UCSD-AML1 (cell line): ENCODE results near the gene GRM1.
A peak's percentile ranks its signal among the peaks of the same experiment; 100 is the strongest.

Experiments
- DNase-seq: peaks from one replicate; lab custom pipeline; 2025; ENCODE audit not compliant: unreplicated experiment; lab: John Stamatoyannopoulos, UW

GRM1 gene

DNA sequence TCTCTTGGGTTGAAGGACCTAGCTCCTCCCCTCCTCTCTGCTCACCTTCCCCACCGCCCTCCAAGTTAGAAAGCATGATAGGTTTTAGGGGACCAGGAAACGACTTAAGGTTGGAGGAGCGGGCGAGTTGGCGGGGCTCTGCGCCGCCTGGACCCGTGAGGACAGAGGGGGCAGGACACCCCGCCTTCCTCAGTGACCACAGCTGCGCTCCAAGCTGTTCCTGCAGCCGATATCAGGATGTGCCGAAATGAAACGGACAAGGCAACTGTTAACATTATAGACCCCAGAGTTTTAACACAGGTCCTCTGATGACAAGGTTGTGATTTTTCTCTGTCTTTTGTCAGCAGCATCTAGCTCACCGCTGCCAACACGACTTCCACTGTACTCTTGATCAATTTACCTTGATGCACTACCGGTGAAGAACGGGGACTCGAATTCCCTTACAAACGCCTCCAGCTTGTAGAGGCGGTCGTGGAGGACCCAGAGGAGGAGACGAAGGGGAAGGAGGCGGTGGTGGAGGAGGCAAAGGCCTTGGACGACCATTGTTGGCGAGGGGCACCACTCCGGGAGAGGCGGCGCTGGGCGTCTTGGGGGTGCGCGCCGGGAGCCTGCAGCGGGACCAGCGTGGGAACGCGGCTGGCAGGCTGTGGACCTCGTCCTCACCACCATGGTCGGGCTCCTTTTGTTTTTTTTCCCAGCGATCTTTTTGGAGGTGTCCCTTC is at the start of gene GRM1:
TSS of gene GRM1 (plus strand) at position 212 of the 722 bp plus-strand sequence. CDS start at position 668, 456 bp downstream.
- DNase-seq, result no peak

GRCh38 chr6:146009338-146009737 is 19.5 kb upstream of the GRM1 start:
- no peak for DNase-seq

DNA sequence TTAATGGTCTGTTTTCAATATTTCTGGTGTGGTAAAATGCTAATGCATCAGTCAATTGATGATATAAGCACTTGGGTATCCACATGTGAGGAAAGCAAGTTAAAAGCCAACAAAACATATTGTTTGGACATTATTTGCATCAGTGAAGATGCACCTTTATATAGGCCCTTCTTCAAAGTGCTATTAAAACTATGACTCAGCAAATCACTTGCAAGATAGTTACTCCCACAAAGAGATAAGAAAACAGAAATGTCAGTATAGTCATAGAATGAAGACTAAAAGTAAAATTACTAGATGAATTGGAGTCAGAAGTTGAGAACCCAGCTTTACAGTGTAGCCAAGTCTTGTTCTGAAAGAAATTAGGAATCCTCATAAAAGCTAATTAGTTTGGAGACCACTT is 14.6 kb upstream of the GRM1 start:
- DNase-seq, result no peak

- no peak for DNase-seq
Measured at GRCh38 chr6:146017672-146018071, 11.2 kb upstream of the GRM1 start.

DNA sequence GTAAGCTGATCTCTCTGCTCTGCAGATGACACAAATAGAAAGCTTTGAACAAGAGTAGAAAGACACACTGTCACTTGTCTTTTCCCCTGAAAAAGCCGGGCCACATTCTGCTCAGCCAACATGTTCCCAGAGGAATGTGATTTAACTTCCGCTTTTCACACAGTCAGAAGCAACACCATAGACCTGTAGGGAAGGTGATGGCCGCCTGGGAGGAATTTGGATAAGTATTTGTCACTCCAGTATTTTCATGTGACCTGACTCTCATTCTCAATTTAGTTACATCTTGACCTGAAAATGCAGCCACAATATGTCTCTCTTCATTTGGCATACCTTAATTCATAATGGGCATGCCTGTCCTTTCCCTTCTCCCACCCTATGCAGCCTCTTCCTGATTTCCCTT is 2.0 kb upstream of the GRM1 start:
- DNase-seq, result no peak

DNA sequence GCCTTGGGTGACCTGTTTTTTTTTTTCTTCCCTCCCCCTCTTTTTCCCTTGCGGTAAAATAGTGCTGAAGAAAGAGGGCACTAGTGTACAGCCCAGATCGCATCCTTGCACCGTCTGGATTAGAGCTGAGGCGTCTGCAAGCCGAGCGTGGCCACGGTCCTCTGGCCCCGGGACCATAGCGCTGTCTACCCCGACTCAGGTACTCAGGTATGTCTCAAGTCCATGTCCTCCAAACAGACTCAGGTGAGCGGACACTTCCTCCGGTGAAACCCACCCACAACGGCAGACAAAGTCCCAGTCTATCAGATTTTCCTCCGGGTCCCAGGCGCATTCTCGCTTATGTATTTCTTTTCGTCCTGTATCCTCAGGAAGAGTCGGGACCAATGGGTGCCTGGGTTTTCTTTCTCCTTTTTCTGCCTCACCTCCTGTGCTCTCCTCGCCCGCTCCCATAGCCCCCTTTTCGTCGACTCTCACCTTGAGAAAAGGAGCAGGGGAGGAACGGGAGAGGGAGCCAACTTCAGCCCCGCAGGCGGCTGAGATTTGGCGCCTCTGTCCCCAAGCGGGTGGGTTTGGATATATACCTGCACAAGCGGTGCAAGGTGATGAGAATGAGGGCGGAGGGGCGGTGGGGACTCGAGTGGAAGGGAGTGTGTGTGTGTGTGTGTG is 1.1 kb upstream of the GRM1 start:
- DNase-seq, result no peak

- DNase-seq, result peak; percentile 55
Measured at GRCh38 chr6:146028252-146028795, 538 bp upstream of the GRM1 start.

DNA sequence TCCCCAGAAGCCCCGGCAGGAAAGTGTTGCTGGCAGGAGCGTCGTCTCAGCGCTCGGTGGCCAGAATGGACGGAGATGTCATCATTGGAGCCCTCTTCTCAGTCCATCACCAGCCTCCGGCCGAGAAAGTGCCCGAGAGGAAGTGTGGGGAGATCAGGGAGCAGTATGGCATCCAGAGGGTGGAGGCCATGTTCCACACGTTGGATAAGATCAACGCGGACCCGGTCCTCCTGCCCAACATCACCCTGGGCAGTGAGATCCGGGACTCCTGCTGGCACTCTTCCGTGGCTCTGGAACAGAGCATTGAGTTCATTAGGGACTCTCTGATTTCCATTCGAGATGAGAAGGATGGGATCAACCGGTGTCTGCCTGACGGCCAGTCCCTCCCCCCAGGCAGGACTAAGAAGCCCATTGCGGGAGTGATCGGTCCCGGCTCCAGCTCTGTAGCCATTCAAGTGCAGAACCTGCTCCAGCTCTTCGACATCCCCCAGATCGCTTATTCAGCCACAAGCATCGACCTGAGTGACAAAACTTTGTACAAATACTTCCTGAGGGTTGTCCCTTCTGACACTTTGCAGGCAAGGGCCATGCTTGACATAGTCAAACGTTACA is 817 bp downstream of the GRM1 start:
- DNase-seq, result no peak

DNA sequence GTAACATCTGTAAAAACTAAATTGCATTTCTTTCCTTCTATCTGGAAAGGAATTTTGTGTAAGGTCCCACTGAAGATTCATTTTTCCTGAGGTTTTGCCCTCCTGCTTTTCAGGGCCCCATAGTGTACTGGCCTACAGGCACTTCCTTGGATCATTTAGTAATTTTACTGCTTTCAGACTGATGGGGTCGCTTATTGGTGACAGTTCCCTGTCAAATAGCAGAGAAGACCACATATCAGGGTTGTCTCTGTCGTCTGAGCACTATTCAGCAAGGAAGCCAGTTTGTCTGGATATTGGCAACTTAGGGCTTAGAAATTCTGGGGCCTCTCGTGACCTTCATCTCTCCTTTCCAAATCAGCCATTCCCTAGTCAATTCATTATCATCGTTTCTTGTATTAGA is 3.5 kb downstream of the GRM1 start:
- DNase-seq, result no peak

DNA sequence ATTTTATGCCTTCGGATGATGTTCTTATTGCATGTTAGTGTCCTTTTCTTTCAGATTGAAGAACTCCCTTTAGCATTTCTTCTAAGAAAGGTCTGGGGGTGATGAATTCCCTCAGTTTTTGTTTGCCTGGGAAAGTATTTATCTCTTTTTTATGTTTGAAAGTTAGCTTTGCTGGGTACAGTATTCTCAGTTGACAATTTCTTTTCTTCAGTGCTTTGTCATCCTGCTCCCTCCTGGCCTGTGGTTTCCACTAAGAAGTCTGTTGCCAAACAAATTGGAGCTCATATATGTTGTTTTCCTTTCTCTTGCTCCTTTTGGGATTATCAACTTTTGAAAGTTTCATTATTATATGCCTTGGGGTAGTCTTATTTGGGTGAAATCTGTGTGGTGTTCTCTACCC is 11.5 kb downstream of the GRM1 start:
- DNase-seq, result no peak

GRCh38 chr6:146041282-146041681 is 12.4 kb downstream of the GRM1 start:
- peak; percentile 25 for DNase-seq

GRCh38 chr6:146047371-146047770 is 18.5 kb downstream of the GRM1 start:
- DNase-seq, result no peak

DNA sequence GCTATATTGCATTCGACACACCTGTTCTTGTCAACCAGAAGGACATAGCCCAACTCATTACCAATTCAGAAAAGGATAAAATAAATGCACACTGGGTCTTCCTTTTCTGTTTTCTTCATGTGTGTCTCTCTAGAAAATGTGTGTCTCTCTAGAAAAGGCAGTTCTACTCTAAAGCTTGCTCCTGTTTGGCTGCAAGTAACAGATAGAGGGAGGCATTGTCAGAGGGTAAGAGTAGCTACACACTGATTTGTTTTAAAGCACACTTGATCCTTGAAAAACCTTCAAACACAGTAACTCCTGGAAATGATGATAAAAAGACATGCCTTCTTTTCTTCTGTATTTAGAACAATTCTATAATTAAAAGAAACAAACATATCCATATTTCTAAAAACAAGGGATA is 21.3 kb downstream of the GRM1 start:
- no peak for DNase-seq

DNA sequence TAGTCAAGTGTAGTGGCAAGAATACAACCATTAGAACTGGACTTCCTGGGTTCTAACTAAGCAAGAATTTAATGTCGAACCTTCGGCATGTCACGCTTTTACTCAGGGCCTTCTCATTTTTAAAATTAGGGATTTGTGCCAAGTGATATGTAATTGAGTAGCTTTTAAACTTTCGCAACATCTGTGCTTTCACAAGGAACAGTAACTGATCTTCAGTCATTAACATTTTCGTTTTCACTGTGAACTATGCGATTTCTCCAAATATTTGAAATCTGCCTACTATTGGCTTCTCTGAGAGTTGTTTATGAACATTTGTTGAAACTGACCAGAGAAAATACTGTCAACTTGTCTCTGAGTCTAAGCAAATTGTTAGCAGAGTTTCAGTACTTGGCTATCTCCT is 27.6 kb downstream of the GRM1 start:
- no peak for DNase-seq

DNA sequence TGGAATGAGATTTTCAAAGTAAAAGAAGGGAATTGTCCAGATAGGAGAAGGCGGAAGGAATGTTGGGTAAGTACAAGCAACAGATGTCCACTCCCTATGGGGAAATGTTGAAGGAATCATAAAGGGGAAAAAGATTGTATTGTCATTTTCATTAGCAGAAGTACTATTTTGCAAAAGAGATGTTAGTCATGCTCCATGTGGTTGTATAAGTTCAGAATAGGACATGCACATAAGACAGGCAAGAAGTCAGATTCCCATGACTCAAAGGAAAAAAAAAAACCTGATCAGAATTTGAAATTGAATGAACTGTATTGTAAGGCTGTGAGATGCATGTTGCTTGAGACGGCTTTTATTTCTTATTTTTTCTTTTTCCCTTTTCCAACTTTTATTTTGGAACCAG is 36.8 kb downstream of the GRM1 start:
- no peak for DNase-seq

GRCh38 chr6:146066506-146066905 is 37.6 kb downstream of the GRM1 start:
- DNase-seq, result no peak

- DNase-seq, result no peak
Measured at GRCh38 chr6:146071781-146072180, 42.9 kb downstream of the GRM1 start.

DNA sequence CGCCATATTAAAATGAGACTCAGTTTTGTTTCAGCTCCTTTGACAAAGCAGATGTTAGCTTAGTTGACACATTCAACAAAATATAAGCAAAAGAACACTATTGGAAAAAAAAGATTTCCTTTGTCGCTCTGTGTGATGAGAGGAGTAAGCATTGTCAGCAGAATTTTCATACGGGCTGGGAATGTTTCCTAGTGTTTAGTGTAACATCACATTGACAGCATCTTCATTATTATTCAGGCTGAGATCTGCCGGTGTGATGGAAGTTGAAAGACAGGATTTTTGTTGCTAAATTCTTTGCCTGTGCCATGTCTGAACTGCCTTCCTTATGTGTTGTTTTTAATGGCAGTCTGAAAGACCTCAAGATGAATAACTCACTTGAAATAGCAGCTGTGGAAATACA is 49.1 kb downstream of the GRM1 start:
- DNase-seq, result no peak

- DNase-seq, result no peak
Measured at GRCh38 chr6:146087386-146087785, 58.5 kb downstream of the GRM1 start.

GRCh38 chr6:146090474-146090873 is 61.6 kb downstream of the GRM1 start:
- DNase-seq, result no peak

DNA sequence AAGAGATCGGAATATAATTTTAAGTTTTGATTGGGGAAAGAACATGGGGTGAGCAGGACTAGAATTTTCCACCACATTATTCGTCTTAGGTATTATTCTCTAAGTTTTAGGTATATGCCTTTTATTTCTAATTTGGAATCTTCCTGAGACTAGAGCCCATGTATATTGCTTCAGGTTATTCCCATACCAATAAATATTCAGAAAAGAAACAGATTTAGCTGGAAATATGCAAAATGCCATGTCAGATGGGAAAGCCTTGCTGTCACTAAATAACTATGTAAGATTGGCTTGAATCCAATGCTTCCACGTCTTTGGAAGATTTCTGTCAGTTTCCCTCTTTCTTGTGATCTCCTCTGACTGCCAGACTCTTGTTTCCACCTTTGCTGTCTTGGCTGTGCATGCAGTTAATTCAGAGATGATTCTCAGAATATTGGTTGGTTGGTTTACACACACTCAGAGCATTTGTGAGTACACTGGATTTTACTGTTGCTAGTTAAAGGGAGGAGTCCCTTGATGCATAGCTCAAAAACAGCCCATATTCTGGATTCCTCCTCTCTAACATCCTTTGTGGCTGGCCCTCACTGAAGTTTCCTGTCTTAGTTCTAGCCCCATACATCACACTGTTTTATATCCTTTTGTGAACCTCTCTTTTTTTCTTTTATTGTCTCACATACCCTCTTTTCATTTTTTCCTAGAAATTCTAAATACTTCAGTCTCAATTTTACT is 64.3 kb downstream of the GRM1 start:
- no peak for DNase-seq
